Measurements from ENCODE around the gene CADPS2. TPM values are rescaled to one million over a fixed set of nuclear protein-coding genes. Genes with fewer than 3 reads are reported as not detected.
"Not testable (repeated sequence)": the region's sequence is repeated elsewhere in the genome, so short reads cannot be mapped to it uniquely, and the experiment has no call there.

The CADPS2 gene
- total RNA-seq, 2 donors from 2014 or later, result 12.1 to 13.0 TPM

DNA sequence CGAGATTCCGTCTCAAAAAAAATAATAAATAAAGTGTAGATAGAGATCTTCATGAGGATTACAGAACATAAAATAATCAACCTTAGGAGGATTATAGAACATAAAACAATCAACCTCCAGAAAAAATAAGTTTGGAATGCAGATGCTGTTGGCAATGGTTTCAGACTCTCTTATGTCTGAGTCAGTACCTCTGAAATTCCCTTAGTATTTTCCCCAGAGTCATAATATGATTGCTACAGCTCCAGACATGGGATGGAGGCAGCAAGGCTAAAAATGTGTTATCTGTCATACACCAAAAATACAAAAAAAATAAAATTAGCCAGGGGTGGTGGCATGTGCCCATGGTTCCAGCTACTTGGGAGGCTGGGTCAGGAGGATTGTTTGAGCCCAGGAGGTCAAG, 22.2 kb downstream of the CADPS2 start:
- ATAC-seq, result no peak
- no peak for DNase-seq
- intact Hi-C loops (cut with DNase I, micrococcal nuclease), result no loop called here

DNA sequence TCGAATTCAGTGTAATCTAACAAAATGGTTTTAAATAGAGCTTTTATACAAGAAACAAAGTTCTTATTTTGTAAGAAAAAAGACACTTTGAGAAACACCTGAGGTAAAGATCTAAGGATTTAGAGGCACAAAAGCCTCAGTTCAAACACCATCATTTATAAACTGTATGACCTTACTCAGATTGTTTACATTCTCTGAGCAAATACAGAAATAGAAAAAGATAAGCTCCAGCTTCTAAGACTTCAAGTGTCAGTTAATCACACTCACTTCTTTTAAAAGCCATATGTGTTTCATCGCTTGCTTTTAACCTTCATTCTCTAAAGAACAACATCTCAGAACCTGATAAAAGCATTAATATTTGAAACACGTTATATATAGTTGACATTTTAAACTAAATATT, 27.9 kb downstream of the CADPS2 start:
- intact Hi-C loops (cut with DNase I, micrococcal nuclease), result no loop called here
- no peak for DNase-seq
- no peak for ATAC-seq

DNA sequence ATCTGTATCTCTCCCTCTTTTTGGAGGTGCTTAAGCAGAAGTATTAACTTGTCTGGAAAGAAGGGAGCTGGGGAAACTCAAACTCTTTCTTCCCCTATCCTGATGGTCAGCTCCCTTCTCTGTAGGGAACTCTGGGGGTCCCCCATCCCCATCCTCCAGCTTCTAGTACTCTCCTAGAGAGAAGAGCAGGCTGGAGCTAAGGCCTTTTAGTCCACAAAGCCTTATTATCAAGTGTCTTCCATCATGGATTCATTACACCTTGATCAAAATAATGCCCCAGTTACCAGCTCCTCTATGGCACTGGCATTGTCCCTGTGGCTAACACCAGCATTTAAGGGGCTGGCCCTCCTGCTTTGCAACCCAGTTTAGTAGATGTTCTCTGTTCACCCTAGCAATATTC, 35.7 kb downstream of the CADPS2 start:
- ATAC-seq (no peak), DNase-seq (no peak)
- intact Hi-C loops (cut with DNase I, micrococcal nuclease), result no loop called here

DNA sequence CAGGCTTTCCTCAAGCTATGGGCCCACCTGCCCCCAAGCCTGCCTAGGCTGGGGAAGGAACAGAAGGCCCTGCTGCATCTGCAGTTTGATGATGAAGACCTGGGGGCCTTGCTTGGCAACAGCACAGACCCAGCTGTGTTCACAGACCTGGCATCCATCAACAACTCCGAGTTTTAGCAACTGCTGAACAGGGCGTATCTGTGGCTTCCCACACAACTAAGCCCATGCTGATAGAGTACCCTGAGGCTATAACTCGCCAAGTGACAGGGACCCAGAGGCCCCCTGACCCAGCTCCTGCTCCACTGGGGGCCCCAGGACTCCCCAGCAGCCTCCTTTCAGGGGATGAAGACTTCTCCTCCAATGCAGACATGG, 36.3 kb downstream of the CADPS2 start:
- DNase-seq, result no peak
- no peak for ATAC-seq
- intact Hi-C loops (cut with DNase I, micrococcal nuclease), result no loop called here

DNA sequence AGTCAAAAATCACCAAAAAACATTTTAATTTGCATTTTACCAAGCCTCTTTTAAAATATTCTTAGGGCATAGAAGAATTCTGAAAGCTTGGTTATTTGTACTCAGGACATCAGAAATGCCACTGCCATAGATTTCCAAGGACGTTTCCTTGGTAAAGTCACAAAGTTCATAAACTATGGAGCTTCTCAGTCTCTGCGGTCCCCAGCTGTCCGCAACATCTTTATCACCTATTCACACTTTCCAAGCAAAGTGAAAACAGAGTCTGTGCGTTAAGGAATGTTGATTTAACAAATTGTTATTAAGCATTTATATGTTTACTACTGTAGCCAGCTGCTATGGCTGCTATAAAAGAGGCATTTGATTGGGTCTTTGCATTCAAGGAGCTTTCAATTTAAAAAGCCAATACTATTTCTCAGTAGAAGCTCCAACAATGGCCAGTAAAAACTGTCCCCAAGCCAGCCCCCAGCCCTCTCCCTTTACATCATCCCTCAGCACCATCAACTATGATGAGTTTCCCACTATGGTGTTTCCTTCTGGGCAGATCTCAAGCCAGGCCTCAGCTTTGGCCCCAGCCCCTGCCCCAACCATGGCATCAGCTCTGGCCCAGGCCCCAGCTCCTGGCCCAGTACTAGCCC, 36.8 kb downstream of the CADPS2 start:
- intact Hi-C loops (cut with DNase I, micrococcal nuclease), result no loop called here
- DNase-seq (no peak), ATAC-seq (no peak)

DNA sequence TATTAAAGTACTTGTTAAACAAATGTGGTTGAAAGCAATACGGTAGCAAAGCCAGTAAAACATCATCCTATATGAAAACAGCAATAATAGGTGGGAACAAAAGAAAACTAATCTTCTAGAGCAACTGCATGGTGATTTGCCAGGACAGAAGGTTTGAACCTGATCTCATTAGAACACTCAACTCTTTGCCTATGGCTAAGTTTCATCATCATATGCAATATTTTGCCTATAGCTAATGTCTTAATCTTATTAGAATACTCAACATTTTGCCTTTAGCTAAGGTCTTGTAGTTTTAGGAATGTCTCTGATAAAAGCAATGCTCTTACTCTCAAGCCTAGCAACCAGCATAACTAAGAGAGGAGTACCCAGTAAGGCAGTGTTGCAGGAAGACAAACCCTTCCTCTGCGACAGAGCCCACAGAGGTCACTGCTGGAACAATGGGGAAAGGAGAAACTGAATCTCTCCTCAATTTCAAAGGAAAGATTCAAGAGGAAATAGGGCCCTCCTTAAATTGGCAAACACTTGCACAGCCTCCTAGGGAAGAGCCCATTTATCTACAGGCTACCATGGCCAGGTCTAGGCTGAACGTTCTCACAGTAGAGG, 38.3 kb downstream of the CADPS2 start:
- ATAC-seq, result no peak
- DNase-seq, result no peak
- intact Hi-C loops (cut with DNase I, micrococcal nuclease), result no loop called here

DNA sequence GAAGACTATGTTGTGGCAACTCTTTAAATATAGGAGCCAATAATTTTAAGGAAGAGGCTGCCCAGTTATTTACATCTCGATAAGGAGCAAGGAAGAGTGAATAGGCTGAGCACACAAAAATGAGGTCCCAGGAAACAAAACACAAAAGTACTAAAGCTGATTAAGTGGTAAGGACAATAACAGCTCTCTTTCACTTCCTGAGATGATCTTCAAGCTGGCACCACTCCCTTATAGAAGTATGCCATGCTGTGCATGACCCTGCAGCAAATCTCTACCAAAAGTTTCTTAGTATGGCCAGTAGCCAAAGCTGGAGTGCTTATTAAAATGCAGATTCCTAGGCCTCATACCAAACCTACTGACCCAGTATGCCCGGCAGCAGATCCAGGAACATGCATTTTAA, 39.7 kb downstream of the CADPS2 start:
- DNase-seq (no peak), ATAC-seq (no peak)
- intact Hi-C loops (cut with DNase I, micrococcal nuclease), result no loop called here

DNA sequence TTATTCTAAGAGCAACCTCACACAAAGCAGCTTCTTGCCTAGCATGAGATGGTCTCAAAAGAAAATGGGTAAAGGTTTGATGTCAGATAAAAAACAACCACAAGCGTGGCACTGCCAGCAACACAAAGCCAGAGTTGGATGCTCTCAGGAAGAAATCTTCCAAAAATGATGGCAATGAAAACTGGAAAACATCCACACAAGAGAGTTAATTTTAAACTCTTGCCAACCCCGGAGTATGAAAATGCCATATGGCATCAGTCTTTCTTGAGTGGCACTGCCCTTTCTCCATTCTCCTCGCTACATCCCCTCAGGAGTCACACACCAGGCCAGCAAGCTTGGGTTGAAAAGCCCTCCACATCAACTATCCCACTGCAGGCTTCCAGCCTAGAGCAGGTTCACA, 41.0 kb downstream of the CADPS2 start:
- ATAC-seq (no peak), DNase-seq (no peak)
- intact Hi-C loops (cut with DNase I, micrococcal nuclease), result no loop called here

DNA sequence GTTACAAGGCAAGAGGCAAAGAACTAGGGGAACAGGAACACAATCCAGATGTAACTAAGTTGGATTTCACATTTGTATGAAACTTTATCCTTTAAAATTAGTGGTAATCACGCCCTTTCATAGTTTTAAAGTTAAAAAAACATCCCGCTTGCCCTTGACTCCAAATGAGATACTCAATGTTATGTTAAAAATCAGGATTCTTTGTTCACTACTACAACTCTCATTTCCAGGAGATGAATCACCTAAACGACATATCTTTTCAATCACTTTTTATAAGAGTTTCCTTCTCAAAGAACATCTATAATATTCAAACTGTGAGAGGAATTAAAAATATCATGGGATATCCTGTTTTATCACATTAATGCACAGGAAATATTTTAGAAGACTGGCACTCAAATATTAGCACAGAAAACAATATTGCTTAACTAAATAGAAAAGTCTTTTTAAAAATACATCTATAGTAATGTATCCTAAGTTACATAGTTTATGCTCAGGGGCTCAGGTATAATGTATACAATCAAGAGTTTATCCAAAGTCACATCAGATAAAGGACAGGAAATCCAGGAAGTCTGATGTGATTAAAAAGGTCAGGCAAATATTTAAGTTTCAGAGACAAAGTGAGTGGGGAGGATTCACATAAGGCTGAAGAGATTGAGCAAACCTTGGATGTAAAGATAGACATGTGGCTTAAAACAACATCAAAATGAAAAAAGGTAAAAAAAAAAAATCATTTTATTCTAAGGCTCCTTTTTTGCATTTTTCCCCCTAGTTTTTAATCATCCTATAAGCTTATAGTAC, 41.9 kb downstream of the CADPS2 start:
- DNase-seq (no peak), ATAC-seq (no peak)
- intact Hi-C loops (cut with DNase I, micrococcal nuclease), result no loop called here

DNA sequence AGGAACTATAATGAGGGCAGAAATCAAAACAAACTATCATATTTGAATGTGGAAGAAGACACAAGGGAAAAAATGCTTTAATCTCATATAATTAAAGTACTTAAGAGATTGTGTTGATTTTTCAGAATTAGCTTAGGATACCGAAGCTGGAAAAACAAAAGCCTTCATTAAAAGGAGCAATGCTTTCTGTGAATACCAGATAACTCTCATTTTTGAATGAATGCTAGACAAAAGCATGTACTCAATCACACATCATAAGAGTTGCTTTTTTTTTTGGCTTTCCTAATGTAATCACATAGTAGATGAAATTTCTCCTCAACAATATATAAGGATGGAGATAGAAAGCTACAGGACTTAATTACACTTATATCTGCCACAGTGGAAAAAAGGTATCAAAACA, 43.3 kb downstream of the CADPS2 start:
- DNase-seq, result no peak
- intact Hi-C loops (cut with DNase I, micrococcal nuclease), result no loop called here
- ATAC-seq, result no peak

DNA sequence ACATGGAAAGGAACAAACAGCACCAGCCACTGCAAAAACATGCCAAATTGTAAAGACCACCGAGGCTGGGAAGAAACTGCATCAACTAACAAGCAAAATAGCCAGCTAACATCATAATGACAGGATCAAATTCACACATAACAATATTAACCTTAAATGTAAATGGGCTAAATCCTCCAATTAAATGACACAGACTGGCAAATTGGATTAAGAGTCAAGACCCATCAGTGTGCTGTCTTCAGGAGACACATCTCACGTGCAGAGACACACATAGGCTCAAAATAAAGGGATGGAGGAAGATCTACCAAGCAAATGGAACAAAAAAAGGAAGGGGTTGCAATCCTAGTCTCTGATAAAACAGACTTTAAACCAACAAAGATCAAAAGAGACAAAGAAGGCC, 50.0 kb downstream of the CADPS2 start:
- ATAC-seq; DNase-seq; intact Hi-C loops (cut with DNase I, micrococcal nuclease): not testable (repeated sequence)

DNA sequence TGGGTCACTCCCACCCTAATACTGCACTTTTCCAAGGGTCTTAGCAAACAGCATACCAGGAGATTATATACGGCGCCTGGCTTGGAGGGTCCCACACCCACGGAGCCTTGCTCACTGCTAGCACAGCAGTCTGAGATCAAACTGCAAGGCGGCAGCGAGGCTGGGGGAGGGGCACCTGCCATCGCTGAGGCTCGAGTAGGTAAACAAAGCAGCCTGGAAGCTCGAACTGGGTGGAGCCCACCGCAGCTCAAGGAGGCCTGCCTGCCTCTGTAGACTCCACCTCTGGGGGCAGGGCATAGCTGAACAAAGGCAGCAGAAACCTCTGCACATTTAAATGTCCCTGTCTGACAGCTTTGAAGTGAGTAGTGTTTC, 51.7 kb downstream of the CADPS2 start:
- DNase-seq, result peak in 1 of 2 donors; percentile 11
- ATAC-seq; intact Hi-C loops (cut with DNase I, micrococcal nuclease): not testable (repeated sequence)

DNA sequence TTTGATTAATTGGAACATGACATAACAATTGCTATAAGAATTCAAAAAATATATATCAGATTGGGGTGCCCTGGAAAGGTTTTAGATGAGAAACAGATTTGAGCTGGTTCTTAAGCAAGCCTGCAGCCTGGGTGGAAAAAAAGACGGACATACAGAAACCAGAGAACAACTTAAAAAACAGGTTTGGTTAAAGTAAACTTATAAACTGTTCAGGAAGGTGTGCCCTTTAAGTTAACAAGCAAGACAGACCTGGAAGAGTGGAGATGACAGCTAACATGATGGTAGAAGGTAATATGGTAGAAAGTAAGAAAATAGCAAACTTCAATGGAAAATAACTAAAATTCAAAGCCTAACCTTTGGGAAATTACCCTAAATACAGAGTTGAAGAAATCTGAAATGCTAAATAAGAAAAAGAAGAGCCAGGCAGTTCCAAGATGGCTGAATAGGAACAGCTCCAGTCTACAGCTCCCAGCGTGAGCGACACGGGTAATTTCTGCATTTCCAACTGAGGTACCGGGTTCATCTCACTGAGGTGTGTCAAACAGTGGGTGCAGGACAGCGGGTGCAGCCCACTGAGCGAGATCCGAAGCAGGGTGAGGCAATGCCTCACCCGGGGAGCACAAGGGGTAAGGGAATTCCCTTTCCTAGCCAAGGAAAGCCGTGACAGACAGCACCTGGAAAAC, 52.2 kb downstream of the CADPS2 start:
- ATAC-seq (peak; percentile 85), DNase-seq (no peak)
- intact Hi-C loops (cut with DNase I, micrococcal nuclease), result no loop called here

DNA sequence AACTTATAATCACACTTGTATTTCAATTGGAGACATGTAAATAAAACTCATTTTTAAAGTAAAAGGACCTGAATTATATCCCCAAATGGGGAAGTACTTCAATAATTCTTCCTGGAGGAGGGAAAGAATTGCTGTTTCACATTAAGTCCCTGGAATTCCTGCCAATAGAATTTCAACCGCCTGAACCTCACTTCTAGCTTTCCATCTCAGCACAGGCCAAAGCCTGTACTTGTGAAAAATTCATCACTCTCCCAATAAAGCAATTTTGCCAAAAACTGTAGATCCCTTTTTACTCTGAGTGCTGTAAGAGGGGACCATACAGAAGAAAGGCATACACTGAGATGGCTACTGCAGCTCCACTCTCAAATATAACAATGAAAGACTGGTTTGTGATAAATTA, 54.8 kb downstream of the CADPS2 start:
- ATAC-seq, result no peak
- DNase-seq, result no peak
- intact Hi-C loops (cut with DNase I, micrococcal nuclease), result no loop called here

DNA sequence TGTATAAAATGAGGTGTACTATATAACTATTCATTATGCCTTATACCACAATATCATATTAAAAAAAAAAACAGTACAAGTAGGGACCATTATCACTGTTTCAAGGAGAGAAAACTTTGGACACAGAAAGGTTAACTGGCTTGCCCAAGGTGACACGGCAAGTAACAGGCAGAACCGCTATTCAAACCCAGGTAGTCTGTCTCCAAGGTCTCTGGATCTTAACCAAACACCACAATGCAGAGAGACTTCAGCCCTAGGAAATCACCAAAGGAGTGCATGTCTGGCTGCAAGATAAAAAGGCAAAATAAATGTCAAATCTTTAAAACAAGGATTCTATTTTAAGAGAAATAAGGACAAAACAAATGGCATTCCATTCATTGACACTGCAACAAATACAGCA, 56.3 kb downstream of the CADPS2 start:
- ATAC-seq (no peak), DNase-seq (no peak)
- intact Hi-C loops (cut with DNase I, micrococcal nuclease), result no loop called here

DNA sequence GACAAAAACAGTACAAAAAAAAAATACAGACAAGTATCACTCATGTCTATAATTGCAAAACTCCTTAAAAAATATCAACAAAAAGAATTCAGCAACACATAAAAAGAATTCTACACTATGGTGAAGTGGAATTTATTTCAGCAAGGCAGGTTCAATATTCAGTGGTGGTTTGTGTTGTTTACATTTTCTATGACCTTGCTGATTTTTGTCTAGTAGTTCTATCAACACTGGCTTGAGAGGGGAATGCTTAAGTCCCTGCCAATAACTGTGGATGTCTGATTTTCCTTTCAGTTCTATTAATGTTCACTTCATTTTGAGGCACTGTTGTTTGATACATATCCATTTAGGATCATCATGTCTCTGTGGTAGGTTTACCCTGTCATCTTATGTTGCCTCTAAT, 58.5 kb downstream of the CADPS2 start:
- intact Hi-C loops (cut with DNase I, micrococcal nuclease), result no loop called here
- ATAC-seq (no peak), DNase-seq (no peak)

DNA sequence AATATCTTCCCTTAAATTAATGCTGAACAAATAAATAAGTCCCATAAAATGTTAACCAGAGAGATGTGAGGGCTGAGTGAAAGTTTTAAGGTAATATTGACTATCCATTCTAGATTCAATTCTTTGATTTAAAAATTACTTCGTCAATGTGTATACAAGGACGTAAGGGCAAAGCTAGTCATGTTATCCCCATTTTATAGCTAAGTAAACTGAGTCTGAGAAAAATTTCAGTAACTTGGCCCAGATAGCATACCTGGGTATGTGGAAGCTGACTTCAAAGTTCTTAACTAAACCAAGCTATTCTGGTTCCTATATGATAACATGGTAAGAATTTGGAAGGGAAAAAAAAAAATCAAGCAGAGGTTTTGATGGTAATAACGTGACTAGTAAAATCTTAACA, 72.4 kb downstream of the CADPS2 start:
- ATAC-seq (no peak), DNase-seq (no peak)
- intact Hi-C loops (cut with DNase I, micrococcal nuclease), result no loop called here

DNA sequence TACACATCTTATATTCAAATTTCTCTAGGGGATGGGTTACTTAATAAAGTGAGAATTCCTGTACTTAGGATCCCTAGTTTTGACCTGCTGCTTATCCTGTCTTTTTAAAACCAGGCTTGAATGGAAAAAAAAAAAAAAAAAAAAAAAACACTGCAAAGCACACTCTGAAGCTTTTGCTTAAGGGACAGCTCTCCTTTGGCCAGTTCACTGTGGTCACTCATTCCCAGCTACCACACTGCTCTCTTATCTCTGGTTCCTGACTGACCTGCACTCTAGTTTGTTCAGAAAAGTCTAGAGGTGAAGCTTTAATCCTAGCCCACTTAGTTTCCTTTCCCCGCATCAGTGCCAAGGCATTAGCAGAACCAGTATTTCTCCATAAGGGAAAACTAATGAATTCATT, 82.4 kb downstream of the CADPS2 start:
- DNase-seq (no peak), ATAC-seq (no peak)
- intact Hi-C loops (cut with DNase I, micrococcal nuclease), result no loop called here

DNA sequence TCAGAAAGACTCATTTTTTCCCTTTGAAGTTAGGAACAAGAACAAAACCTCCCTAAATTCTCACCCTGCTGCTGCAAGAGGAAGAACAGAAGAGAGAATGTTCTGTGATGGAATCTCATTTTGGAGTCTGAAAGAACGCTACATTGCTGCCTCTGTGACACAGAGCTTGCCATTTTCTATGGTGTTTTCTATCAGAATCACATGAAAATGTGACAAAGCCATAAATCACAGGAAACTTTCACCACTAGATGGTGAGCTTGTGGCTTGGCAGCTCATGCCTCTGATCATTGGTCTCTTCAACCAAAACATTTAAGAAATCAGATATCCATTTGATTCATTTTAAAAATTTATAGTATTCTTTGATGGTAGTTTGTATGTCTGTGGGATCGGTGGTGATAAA, 82.9 kb downstream of the CADPS2 start:
- intact Hi-C loops (cut with DNase I, micrococcal nuclease), result no loop called here
- DNase-seq (peak in 1 of 2 donors; percentile 6), ATAC-seq (no peak)

DNA sequence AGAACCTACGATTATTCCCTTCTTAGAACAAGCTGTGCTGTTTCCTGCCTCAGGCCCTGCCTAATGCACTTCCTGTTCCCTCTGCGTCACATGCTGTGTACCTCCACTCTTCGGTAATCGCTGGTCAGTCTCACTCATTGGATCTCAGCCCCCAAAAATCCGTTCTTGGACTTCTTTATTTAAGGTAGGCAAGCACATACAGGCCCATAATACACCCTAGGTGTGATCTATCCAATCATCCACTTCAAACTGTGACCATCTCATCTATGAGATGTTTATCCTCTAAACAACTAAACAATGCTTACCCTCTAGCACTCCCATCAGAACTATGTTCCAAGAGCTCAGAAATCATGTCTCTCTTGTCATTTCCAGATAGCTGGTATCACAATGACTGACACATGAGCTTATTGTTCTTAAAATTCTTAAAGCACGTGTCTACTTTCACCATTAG, 83.9 kb downstream of the CADPS2 start:
- ATAC-seq, result no peak
- DNase-seq, result no peak
- intact Hi-C loops (cut with DNase I, micrococcal nuclease), result no loop called here
